Stomach (tissue), 9 donors: ENCODE results near the gene SMIM38. TPM values are rescaled to one million over a fixed set of nuclear protein-coding genes. Genes with fewer than 3 reads are reported as not detected.

Experiments
- DNase-seq, 2 donors: peaks; one replicate each; pipeline versions ENCODE4 v3.0.0 to v3.0.0-alpha.2; 2013 to 2019
- H3K27ac ChIP-seq, 5 donors: fragments of 200-600 bp in 4 of 5; sonication (generic) in 4 of 5; one replicate each; pipeline ENCODE4 v1.5.1; 2013 to 2019; ENCODE audit warnings: mild to moderate bottlenecking in 1 of 5, moderate library complexity in 1 of 5
- H3K27me3 ChIP-seq, 3 donors: fragments of 200-600 bp; sonication (generic); one replicate each; pipeline ENCODE4 v1.5.1; 2017 to 2019; ENCODE audit warnings: mixed run types in 1 of 3
- H3K36me3 ChIP-seq, 4 donors: fragments of 200-600 bp; sonication (generic); 1 replicate in 3 of 4; 2 replicates in 1 of 4; pipeline ENCODE4 v1.5.1; 2016 to 2019
- H3K4me1 ChIP-seq, 4 donors: fragments of 200-600 bp; sonication (generic); one replicate each; pipeline ENCODE4 v1.5.1; 2016 to 2019
- H3K4me3 ChIP-seq, 4 donors: fragments of 200-600 bp; sonication (generic) in 3 of 4; one replicate each; pipeline ENCODE4 v1.5.1; 2016 to 2019; ENCODE audit warnings: mild to moderate bottlenecking in 1 of 4
- H3K9me3 ChIP-seq, 4 donors: fragments of 200-600 bp; sonication (generic); one replicate each; pipeline ENCODE4 v1.5.1; 2016 to 2019
- EP300 ChIP-seq: sonication (generic); formaldehyde crosslinking; IDR thresholded peaks from one replicate; pipeline ENCODE4 v1.6.1; 2017; ENCODE audit warnings: antibody characterized with exemption
- POLR2A ChIP-seq, 4 donors: fragments of 450-650 bp; IDR thresholded peaks; one replicate each; pipeline ENCODE4 v1.6.1; 2016; ENCODE audit warnings: antibody characterized with exemption in 4 of 4, control low read depth in 2 of 4, mild to moderate bottlenecking in 1 of 4, moderate library complexity in 1 of 4
- POLR2AphosphoS5 ChIP-seq, 3 donors: sonication (generic); formaldehyde crosslinking; IDR thresholded peaks; one replicate each; pipeline ENCODE4 v1.6.1; 2016; ENCODE audit warnings: antibody characterized with exemption in 3 of 3
- WGBS, 5 donors: extraction: QIAGEN DNeasy Blood & Tissue Kit in 3 of 5; methylation state at CpG; one replicate each; pipeline versions ENCODE4 v1.1.5 to v1.1.7; 2013 to 2018; 5-methylcytosine and 5-hydroxymethylcytosine counted together
- intact Hi-C: fragments of 100-400 bp; cut with DNase I; formaldehyde crosslinking; loops from one replicate; pipeline ENCODE4 v1.15.1; 2023; ENCODE audit warnings: low total_unique reads
- polyA plus RNA-seq, 3 donors: library from polyadenylated mRNA; stranded (reverse); fragments of 200-250 nt; gene quantifications; one replicate each; pipeline ENCODE4 v1.2.3, GENCODE V29; 2013
- total RNA-seq, 5 donors: library from RNA; depleted of rRNA; stranded (reverse); fragments of >200 nt; gene quantifications; one replicate each; pipeline versions ENCODE4 v1.1.0 to v1.2.3, GENCODE V29; 2014 to 2016
- TF ChIP-seq, protein P1 (sequence below), 7 experiments: fragments of 450-650 bp in 4 of 7; fragments of 200-600 bp in 3 of 7; sonication (generic) in 3 of 7; IDR thresholded peaks; one replicate each; pipeline ENCODE4 v1.5.1; 2016 to 2019; ENCODE audit warnings: antibody characterized with exemption in 7 of 7, control low read depth in 2 of 7, mild to moderate bottlenecking in 1 of 7
- donor health status: healthy with polysubstance abuse.
- donor health status: Bipolar disorder and iron deficiency.
- donor health status: healthy.

The SMIM38 gene
- total and polyA plus RNA-seq, 8 donors = 1.2 to 31.2 (median 9.3) TPM; not detected in 1

DNA sequence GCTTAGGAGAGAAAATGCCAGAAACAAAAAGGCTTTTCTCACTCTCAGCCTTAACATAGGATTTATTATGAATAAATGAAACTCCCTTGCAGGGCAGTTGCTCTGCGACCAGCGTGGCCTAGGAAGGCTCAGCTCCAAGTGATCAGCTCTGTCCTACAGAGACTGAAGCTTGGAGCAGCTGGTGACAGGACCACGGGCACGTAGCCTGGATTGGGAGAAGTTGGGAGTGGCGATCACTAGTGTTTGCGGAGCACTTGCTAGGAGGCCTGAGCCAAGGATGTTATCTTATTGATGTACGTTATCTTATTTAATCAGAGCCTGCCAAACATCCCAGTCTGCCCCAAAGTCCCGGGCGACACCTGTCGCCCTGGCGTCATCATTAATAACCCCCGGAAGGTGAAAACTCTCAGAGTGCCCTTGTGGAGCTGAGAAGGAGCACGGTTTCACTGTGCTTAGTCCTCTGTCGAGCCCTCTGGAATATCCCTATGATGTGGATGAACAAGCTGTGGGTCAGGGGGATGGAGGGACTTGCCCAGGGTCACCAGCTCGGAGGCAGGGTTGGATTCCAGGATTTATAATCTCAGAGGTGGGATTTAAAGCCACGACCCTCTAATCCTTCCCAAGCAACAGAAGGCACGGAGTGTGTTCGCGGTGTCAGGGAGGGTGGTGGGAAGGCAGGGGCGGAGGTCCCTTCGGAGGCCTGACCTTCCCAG is 40.8 kb upstream of the SMIM38 start:
- H3K4me1 ChIP-seq = peaks cover 7 to 28% (median 27%) of the 10 kb centered on the region in 4 donors
- peak overlapping the region; percentile 82 to 88 (median 85) for H3K27ac ChIP-seq
- intact Hi-C loops = no loop called here
- H3K9me3 ChIP-seq = peaks cover 0 to 7% (median 5%) of the 10 kb centered on the region in 4 donors
- no peaks in the 10 kb centered on the region for H3K27me3 ChIP-seq
- no peaks in the 10 kb centered on the region for H3K36me3 ChIP-seq
- TF ChIP-seq, protein P1, sequence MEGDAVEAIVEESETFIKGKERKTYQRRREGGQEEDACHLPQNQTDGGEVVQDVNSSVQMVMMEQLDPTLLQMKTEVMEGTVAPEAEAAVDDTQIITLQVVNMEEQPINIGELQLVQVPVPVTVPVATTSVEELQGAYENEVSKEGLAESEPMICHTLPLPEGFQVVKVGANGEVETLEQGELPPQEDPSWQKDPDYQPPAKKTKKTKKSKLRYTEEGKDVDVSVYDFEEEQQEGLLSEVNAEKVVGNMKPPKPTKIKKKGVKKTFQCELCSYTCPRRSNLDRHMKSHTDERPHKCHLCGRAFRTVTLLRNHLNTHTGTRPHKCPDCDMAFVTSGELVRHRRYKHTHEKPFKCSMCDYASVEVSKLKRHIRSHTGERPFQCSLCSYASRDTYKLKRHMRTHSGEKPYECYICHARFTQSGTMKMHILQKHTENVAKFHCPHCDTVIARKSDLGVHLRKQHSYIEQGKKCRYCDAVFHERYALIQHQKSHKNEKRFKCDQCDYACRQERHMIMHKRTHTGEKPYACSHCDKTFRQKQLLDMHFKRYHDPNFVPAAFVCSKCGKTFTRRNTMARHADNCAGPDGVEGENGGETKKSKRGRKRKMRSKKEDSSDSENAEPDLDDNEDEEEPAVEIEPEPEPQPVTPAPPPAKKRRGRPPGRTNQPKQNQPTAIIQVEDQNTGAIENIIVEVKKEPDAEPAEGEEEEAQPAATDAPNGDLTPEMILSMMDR (IDR thresholded peaks at IDR 0.05) = no peak
- TF ChIP-seq EP300 (no peak), POLR2AphosphoS5 (IDR thresholded peaks at IDR 0.05) (peak in 2 of 3 donors; percentile 56 to 60)
- 28 to 71% (median 44%) methylated on average over 20 to 21 of the region's 21 CpGs for WGBS, 5 donors
- no peak overlapping the region for H3K4me3 ChIP-seq
- DNase-seq = peak in 1 of 2 donors; percentile 80

- Histone ChIP-seq H3K9me3 (peaks cover 0 to 7% (median 5%) of the 10 kb centered on the region in 4 donors), H3K27ac (peak overlapping the region; percentile 82 to 88 (median 85)), H3K36me3 (no peaks in the 10 kb centered on the region), H3K4me3 (no peak overlapping the region), H3K4me1 (peaks cover 7 to 28% (median 27%) of the 10 kb centered on the region in 4 donors), H3K27me3 (no peaks in the 10 kb centered on the region)
- DNase-seq = peak; percentile 64 to 95
- 40 to 68% (median 48%) methylated on average over 36 to 41 of the region's 41 CpGs for WGBS, 5 donors
- intact Hi-C loops = no loop called here
- TF ChIP-seq POLR2A (IDR thresholded peaks at IDR 0.05) (no peak), POLR2AphosphoS5 (IDR thresholded peaks at IDR 0.05) (peak; percentile 44 to 82 (median 78))
Observed at GRCh38 chr11:69115586-69116560, 39.9 kb upstream of the SMIM38 start.

- intact Hi-C loops = no loop called here
- no peaks in the 10 kb centered on the region for H3K27me3 ChIP-seq
- TF ChIP-seq, protein P1 (IDR thresholded peaks at IDR 0.05) = no peak
- TF ChIP-seq POLR2A (IDR thresholded peaks at IDR 0.05) (no peak), POLR2AphosphoS5 (IDR thresholded peaks at IDR 0.05) (no peak), EP300 (no peak)
- WGBS, 5 donors = 93 to 98% (median 94%) methylated on average over 10 of the region's 10 CpGs
- H3K4me1 ChIP-seq = peaks cover 9 to 36% (median 29%) of the 10 kb centered on the region in 4 donors
- DNase-seq = no peak
- H3K27ac ChIP-seq = peak overlapping the region in 4 of 5 donors; percentile 82 to 85 (median 84)
- H3K36me3 ChIP-seq = no peaks in the 10 kb centered on the region
- H3K4me3 ChIP-seq = no peak overlapping the region
- peaks cover 0 to 7% (median 5%) of the 10 kb centered on the region in 4 donors for H3K9me3 ChIP-seq
Observed at GRCh38 chr11:69116671-69117070, 39.1 kb upstream of the SMIM38 start.

GRCh38 chr11:69119190-69119589 is 36.5 kb upstream of the SMIM38 start:
- Histone ChIP-seq H3K4me1 (peaks cover 31 to 53% (median 52%) of the 10 kb centered on the region in 4 donors), H3K27ac (no peak overlapping the region), H3K27me3 (no peaks in the 10 kb centered on the region), H3K36me3 (no peaks in the 10 kb centered on the region), H3K4me3 (no peak overlapping the region), H3K9me3 (peaks cover 0 to 7% (median 5%) of the 10 kb centered on the region in 4 donors)
- TF ChIP-seq POLR2A (IDR thresholded peaks at IDR 0.05) (no peak), EP300 (no peak), POLR2AphosphoS5 (IDR thresholded peaks at IDR 0.05) (no peak)
- TF ChIP-seq, protein P1 (IDR thresholded peaks at IDR 0.05) = no peak
- no peak for DNase-seq
- intact Hi-C loops = no loop called here
- WGBS, 5 donors = 64 to 100% (median 96%) methylated on average over 2 of the region's 2 CpGs
